ENCODE measurements around the gene TNP2.
"Not testable (repeated sequence)": the region's sequence is repeated elsewhere in the genome, so short reads cannot be mapped to it uniquely, and the experiment has no call there.

TNP2 gene

DNA sequence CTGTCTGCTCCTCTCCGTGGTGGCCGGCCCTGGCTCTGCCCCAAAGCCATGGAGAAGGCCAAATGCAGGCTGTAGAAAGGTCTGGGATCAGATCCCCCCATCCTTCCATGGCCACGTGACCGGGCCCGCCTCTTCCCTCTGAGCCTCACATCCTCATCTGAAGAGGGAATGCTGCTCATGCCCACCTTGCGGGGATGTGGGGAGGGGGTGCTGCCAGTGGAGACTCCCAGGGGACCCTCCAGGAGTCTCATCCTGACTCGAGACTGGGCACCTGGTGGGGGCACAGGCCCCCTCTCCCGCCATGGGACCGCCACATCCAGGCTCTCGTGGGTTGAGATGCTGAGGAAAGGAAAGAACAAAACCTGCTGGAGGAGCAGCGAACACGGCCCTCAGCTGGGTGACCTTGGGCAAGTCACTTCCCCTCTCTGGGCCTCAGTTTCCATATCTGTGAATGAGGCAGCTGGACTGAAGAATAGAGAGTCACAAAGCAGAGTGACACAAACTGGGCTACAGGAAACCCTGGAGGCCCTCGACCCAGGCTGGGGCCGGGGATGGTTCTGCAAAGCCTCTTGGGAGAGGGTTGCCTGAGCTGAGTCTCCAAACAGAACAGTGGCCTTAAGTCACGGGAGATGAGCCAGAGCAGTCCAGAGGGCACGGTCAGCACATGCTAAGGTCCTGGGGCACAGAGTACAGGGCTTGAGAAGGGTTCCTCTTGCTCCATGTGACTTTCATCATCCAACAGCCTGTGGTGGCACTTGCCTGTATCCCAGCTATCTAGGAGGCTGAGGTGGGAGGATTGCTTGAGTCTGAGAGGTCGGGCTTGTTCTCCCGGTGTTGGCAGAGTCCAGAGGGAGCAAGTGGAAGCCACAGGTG, 43.2 kb downstream of the TNP2 start:
- Mint-ChIP-seq H3K27me3 (peaks cover 7% of the 10 kb centered on the region), H3K36me3 (ENCODE audit: low read depth) (no peaks in the 10 kb centered on the region), H3K9me3 (no peaks in the 10 kb centered on the region), H3K4me3 (peak overlapping the region; percentile 46), H3K27ac (peak overlapping the region; percentile 79), H3K4me1 (ENCODE audit: low read depth) (peaks cover 48% of the 10 kb centered on the region)
- intact Hi-C loops (cut with micrococcal nuclease) = no loop called here

DNA sequence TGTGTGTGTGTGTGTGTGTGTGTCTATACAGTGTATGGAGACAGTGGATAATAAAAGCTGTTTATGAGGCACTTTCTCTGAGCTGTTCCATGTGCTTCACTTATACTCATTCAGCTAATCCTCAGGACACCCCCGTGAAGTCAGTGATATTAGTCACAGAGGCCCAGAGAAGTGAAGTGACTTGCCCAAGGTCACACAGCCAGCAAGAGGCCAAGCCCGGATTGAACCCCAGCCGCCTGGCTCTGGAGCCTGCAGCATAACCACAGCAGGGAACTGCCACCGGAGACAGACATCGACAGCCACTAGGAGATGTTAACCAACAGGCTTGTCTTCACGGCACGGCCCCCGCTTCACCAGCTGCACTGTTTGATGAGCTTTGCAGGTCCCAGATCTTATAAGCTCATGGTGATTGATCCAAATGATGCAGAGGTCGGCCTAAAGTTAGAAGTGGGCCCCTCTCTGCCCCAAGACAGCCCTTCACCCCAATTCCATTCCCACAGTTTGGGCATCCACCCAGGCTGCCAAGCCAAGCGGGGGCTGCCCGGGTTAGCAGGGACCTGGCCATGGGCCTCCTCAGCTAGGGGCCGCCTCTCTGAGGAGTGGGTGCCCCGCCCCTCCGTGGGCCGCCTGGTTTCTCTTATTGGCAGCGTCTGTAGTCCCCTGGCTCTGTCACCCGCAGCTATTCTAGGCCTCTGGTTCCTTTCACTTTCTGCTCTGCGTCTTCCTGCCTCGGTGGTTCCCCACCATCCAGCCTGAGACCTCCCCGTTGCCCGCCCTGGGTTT, 44.0 kb downstream of the TNP2 start:
- Mint-ChIP-seq H3K9me3 (no peaks in the 10 kb centered on the region), H3K27me3 (peaks cover 6% of the 10 kb centered on the region), H3K4me1 (ENCODE audit: low read depth) (peaks cover 47% of the 10 kb centered on the region), H3K27ac (peak overlapping the region; percentile 79), H3K36me3 (ENCODE audit: low read depth) (no peaks in the 10 kb centered on the region), H3K4me3 (peak overlapping the region; percentile 46)
- intact Hi-C loops (cut with micrococcal nuclease) = no loop called here

DNA sequence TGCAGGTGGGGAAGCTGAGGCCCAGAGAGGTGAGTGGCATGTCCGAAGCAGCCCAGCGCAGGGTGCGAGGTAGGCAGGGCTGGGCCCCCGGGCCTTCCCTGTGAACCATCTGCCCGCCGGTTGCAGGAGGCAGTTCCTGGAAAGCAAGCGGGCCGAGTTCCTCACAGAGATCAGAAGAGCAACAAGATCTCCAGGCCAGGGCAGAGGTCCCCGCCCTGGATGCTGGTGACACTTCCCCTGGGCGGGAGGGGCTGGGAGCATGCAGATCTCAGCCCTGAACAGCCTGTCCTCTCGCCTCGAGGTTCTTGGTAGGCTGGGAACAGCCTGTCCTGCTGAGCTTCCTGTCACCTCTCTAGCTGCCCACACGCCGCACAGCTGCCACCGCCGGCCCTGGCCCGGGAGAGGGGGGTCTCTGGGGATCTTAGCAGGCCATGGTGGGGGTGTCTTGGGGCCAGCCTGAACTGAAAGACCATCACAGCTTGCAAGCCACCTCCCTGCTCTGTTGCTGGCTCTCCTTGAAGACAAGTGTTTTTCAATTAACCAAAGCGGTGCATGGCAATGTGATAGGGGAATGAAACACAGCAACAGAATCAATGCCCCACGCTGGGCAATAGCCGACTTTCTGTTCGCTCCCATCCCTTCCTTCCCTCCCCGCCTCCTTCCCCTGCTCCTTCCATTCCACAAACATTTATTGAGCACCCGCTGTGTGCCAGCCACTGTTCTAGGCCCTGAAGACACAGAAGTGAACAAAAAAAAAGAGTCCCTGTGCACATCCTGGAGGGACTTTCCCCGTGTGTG, 44.8 kb downstream of the TNP2 start:
- H3K4me3 Mint-ChIP-seq = peak overlapping the region; percentile 59
- intact Hi-C loops (cut with micrococcal nuclease) = no loop called here
- peak overlapping the region; percentile 79 for H3K27ac Mint-ChIP-seq
- H3K9me3 Mint-ChIP-seq = no peaks in the 10 kb centered on the region
- H3K36me3 Mint-ChIP-seq (ENCODE audit: low read depth) = no peaks in the 10 kb centered on the region
- H3K27me3 Mint-ChIP-seq = peaks cover 4% of the 10 kb centered on the region
- peaks cover 47% of the 10 kb centered on the region for H3K4me1 Mint-ChIP-seq (ENCODE audit: low read depth)

DNA sequence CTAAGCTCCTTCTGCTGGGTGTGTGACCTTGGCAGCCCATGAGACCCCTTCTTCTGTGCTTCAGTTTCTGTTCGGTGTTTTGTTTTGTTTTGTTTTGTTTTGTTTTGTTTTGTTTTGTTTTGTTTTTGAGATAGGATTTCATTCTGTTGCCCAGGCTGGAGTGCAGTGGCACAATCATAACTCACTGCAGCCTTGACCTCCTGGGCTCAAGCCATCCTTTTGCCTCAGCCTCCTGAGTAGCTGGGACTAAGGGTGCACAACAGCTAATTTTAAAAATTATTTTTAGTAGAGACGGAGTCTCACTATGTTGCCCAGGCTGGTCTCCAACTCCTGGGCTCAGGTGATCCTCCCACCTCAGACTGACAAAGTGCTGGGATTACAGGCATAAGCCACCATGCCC, 48.6 kb downstream of the TNP2 start:
- H3K4me3 Mint-ChIP-seq; intact Hi-C loops (cut with micrococcal nuclease); H3K36me3 Mint-ChIP-seq (ENCODE audit: low read depth): not testable (repeated sequence)

DNA sequence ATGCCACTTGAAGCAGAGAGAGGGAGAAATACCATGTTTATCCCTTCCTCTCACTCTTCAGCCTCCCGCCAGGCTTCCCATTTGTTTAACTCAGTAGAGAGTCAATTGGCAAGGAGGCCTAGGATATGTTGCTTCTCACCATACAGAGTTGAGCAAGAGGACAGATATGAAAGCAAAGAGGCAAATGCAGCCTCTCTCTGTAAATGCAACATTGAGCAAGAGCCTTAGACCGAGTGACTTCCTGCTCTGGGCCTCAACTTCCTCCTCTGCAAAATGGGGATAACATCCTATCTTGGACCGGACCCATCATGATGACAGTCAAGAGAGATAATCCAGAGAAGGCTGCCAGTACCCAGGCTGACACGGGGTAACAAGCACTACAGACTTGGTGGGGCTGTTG, 49.9 kb downstream of the TNP2 start:
- Mint-ChIP-seq H3K27ac (no peak overlapping the region), H3K27me3 (peaks cover 2% of the 10 kb centered on the region), H3K9me3 (peaks cover 10% of the 10 kb centered on the region), H3K4me3 (no peak overlapping the region), H3K4me1 (ENCODE audit: low read depth) (peaks cover 30% of the 10 kb centered on the region), H3K36me3 (ENCODE audit: low read depth) (no peaks in the 10 kb centered on the region)
- intact Hi-C loops (cut with micrococcal nuclease) = no loop called here

More for the DNA sequence above, 48.6 kb downstream of the TNP2 start:
- not testable (repeated sequence) for H3K9me3 Mint-ChIP-seq, H3K27ac Mint-ChIP-seq, H3K27me3 Mint-ChIP-seq
- H3K4me1 Mint-ChIP-seq (ENCODE audit: low read depth) = peaks cover 43% of the 10 kb centered on the region

DNA sequence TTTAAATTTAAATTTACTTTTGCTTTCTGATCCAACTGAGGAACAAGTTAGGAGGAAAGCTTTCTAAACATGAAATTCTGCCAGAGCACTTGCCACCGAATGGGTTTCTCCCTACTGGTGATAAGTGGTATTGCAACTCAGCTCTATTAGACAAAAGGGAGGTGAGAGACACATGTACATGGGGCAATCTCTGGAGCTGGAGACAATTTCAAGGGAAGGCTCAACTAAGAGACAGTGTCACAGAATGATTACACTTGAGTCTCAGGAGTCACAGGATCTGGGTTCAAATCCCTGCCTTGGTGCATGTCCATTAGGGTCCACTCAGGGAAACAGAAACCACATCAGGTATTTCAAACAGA, 50.5 kb downstream of the TNP2 start:
- peaks cover 10% of the 10 kb centered on the region for H3K9me3 Mint-ChIP-seq
- no peak overlapping the region for H3K27ac Mint-ChIP-seq
- intact Hi-C loops (cut with micrococcal nuclease) = no loop called here
- peaks cover 2% of the 10 kb centered on the region for H3K27me3 Mint-ChIP-seq
- peaks cover 27% of the 10 kb centered on the region for H3K4me1 Mint-ChIP-seq (ENCODE audit: low read depth)
- H3K36me3 Mint-ChIP-seq (ENCODE audit: low read depth) = no peaks in the 10 kb centered on the region
- H3K4me3 Mint-ChIP-seq = no peak overlapping the region
